ENCODE results near the gene ZP3. TPM values are rescaled to one million over a fixed set of nuclear protein-coding genes. Genes with fewer than 3 reads are reported as not detected.
"Not testable (repeated sequence)": the region's sequence is repeated elsewhere in the genome, so short reads cannot be mapped to it uniquely, and the experiment has no call there.

ZP3 gene
- total RNA-seq, 6 experiments from 2014 or later, result 0.27 to 2.8 (median 0.62) TPM; not detected in 1

DNA sequence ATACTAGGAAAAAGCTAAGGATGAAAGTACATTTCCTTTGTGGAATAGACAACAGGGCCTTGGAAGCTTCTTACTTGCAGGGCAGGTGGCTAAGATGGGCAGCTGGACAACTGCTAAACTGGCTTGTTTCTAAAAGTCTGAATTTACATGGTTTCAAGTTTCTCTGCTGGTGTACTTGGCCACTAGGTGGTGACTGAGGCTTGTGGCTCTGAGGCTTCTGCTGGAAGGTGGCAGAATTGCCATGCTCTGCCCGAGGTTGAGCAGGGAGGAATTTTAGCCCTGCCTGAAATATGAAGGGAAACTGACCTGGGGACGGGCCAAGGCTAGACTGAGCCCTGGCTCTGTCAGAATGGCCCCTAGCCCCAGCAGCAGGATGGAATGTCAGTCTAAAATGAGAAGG is 13.1 kb downstream of the ZP3 start:
- H3K27ac ChIP-seq; intact Hi-C loops (cut with DNase I); H3K36me3 ChIP-seq; H3K4me3 ChIP-seq; H3K9me3 ChIP-seq; H3K4me1 ChIP-seq; H3K27me3 ChIP-seq: not testable (repeated sequence)
- TF ChIP-seq, protein P1, sequence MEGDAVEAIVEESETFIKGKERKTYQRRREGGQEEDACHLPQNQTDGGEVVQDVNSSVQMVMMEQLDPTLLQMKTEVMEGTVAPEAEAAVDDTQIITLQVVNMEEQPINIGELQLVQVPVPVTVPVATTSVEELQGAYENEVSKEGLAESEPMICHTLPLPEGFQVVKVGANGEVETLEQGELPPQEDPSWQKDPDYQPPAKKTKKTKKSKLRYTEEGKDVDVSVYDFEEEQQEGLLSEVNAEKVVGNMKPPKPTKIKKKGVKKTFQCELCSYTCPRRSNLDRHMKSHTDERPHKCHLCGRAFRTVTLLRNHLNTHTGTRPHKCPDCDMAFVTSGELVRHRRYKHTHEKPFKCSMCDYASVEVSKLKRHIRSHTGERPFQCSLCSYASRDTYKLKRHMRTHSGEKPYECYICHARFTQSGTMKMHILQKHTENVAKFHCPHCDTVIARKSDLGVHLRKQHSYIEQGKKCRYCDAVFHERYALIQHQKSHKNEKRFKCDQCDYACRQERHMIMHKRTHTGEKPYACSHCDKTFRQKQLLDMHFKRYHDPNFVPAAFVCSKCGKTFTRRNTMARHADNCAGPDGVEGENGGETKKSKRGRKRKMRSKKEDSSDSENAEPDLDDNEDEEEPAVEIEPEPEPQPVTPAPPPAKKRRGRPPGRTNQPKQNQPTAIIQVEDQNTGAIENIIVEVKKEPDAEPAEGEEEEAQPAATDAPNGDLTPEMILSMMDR (IDR thresholded peaks at IDR 0.05), result peak; percentile 44 to 58 (median 55)
- 0% methylated on average over 1 of the region's 2 CpGs for WGBS (ENCODE audit: insufficient coverage, low coverage, low lambda C conversion rate, missing lambda C conversion rate)
- DNase-seq (peak in 2 of 3 donors; percentile 56 to 76), ATAC-seq (peak; percentile 88 to 93 (median 92))

DNA sequence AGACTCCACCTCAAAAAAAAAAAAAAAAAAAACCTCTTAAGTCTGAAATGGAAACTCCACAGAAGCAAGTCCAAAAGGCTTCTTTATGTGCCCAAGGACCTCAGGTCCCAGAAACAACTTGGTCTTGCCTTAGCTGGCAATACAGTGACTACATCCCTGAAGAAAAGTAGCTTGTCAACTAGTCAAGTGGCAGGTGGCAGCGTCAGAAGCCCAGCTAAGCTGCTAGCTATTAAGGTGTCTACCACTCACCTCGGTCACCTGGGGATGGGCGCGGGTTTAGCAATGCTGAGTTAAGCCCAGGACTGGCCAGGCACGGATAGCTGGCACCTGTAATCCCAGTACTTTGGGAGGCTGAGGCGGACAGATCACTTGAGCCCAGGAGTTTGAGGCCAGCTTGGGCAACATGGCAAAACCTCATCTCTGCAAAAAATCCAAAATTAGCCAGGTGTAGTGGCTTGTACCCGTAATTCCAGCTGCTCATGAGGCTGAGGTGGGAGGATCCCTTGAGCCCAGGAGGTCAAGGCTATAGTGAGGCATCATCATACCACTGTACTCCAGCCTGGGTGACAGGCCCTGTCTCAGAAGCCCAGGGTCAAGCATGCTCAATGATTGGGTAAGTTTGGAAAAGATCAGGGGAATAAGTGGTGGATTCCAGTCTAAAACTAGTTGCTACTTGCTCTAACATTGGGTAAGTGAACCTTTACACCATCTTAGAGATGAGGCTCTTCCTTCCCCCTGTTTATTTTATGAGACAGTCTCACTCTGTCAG is 14.6 kb downstream of the ZP3 start:
- H3K9me3 ChIP-seq; intact Hi-C loops (cut with DNase I); DNase-seq; H3K4me3 ChIP-seq; H3K27me3 ChIP-seq; H3K27ac ChIP-seq; H3K4me1 ChIP-seq; H3K36me3 ChIP-seq: not testable (repeated sequence)
- peak in 3 of 4 donors; percentile 7 to 30 (median 25) for ATAC-seq
- no CpG with 5 or more reads among the region's 7 CpGs for WGBS (ENCODE audit: insufficient coverage, low coverage, low lambda C conversion rate, missing lambda C conversion rate)

DNA sequence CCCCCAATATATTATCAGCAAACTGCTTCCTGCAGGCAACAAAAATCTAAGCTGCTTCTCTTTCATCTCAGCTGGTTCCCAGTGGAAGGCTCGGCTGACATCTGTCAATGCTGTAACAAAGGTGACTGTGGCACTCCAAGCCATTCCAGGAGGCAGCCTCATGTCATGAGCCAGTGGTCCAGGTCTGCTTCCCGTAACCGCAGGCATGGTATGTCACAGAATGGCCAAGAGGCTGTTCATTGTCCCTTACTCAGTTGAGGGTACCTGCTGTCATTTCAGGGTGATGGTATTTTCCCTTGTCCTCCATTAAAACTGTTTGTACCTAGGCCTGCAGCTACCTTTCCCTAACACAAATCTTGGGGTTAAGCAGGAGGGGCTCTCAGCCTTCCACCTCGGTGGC is 15.7 kb downstream of the ZP3 start:
- WGBS (ENCODE audit: insufficient coverage, low coverage, low lambda C conversion rate, missing lambda C conversion rate), result 80% methylated on average over 1 of the region's 4 CpGs
- H3K4me1 ChIP-seq; H3K27me3 ChIP-seq; H3K27ac ChIP-seq; H3K36me3 ChIP-seq; H3K9me3 ChIP-seq; DNase-seq; ATAC-seq; H3K4me3 ChIP-seq; intact Hi-C loops (cut with DNase I): not testable (repeated sequence)

DNA sequence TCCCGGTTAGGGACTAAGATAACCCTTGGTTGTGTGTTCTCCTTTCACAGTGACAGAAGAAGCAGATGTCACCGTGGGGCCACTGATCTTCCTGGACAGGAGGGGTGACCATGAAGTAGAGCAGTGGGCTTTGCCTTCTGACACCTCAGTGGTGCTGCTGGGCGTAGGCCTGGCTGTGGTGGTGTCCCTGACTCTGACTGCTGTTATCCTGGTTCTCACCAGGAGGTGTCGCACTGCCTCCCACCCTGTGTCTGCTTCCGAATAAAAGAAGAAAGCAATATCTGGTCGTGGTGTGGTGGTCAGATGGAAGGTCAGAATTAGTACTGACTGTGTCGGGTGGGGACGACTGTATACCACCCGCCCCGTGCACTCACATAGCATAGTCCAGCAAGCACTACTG is 17.0 kb downstream of the ZP3 start:
- DNase-seq; H3K9me3 ChIP-seq; H3K27ac ChIP-seq; H3K27me3 ChIP-seq; H3K4me1 ChIP-seq; H3K36me3 ChIP-seq; intact Hi-C loops (cut with DNase I); H3K4me3 ChIP-seq: not testable (repeated sequence)
- peak; percentile 65 to 68 (median 66) for ATAC-seq
- WGBS (ENCODE audit: insufficient coverage, low coverage, low lambda C conversion rate, missing lambda C conversion rate), result 100% methylated on average over 1 of the region's 10 CpGs

DNA sequence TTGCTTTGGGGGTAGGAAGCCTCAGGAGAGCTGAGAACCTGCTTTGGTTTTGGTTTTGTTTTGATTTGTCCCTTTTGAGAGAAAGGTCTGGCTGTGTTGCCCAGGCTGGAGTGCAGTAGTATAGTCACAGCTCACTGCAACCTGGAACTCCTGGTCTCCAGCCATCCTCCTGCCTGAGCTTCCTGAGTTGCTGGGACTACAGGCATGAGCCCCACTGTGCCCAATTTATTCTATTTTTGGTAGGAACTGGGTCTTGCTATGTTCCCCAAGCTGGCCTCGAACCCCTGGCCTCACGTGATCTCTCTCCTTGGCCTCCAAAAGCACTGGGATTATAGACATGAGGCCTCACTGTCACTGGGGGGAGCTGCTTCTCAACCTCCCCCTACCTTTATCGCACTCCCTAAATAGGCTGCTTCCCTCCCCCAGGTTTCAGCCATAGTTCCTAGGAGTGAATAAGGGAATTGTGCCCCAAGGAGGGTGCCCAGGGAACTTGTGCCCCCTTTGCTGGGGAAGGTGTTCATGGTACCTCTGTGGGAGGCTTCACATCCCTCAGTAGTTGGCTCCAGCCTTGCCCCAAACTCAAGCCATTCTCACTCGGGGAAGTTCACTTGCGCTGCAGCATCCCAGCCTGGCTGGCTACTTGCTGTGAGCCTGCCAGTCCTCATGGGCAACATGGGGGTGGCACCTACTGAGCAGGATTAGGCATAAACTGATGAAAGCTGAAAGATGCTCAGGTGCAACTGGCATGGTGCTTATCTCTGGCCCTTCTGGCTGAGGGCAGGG is 18.1 kb downstream of the ZP3 start:
- intact Hi-C loops (cut with DNase I); H3K27me3 ChIP-seq; H3K27ac ChIP-seq; H3K36me3 ChIP-seq; ATAC-seq; H3K4me1 ChIP-seq; H3K9me3 ChIP-seq; H3K4me3 ChIP-seq: not testable (repeated sequence)
- DNase-seq, result peak in 1 of 3 donors; percentile 31
- no CpG with 5 or more reads among the region's 5 CpGs for WGBS (ENCODE audit: insufficient coverage, low coverage, low lambda C conversion rate, missing lambda C conversion rate)

DNA sequence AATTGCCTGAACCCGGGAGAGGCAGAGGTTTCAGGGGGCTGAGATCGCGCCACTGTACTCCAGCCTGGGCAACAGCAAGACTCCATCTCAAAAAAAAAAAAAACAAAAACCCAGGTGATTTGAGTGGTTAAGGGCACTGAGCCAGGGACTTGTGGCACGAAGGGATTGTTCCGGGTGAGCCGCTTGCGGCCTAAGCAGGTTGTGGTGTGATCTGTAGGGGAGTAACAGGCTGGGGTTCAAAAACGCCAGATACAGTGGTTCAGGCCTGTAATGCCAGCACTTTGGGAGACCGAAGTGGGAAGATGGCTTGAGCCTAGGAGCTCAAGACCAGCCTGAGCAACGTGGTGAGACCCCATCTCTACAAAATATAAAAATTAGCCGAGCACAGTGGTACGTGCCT is 19.1 kb downstream of the ZP3 start:
- H3K9me3 ChIP-seq; ATAC-seq; DNase-seq; intact Hi-C loops (cut with DNase I); H3K4me1 ChIP-seq; H3K36me3 ChIP-seq; H3K27me3 ChIP-seq; H3K4me3 ChIP-seq; H3K27ac ChIP-seq: not testable (repeated sequence)
- 72% methylated on average over 6 of the region's 12 CpGs for WGBS (ENCODE audit: insufficient coverage, low coverage, low lambda C conversion rate, missing lambda C conversion rate)

DNA sequence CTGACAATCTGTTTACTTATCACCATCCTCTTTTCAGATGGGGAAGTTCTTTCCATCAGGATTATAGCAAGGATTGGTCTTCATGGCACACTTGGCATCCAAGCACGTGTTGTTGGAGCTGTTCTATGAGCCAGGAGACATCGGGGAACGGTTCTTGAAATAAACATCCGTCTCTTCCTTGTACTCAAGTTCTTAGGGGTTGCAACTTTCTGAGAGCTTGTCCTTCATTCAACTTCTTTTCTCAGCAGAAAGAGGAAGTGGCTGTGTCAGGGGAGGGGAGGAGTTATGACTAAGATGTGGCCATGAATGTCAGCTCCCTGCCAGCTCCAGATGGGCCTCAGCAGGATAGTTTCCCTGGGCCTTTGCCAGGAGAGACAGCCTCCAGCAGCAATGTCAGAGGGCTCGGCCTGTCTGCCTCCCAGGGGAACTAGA is 20.8 kb downstream of the ZP3 start:
- H3K27me3 ChIP-seq; H3K36me3 ChIP-seq; H3K4me3 ChIP-seq; H3K4me1 ChIP-seq; H3K9me3 ChIP-seq; intact Hi-C loops (cut with DNase I): not testable (repeated sequence)
- WGBS (ENCODE audit: insufficient coverage, low coverage, low lambda C conversion rate, missing lambda C conversion rate), result 27% methylated on average over 4 of the region's 5 CpGs
- ATAC-seq (peak; percentile 85 to 95 (median 90)), DNase-seq (peak in 1 of 3 donors; percentile 43)
- peak overlapping the region in 1 of 3 donors; percentile 28 for H3K27ac ChIP-seq

DNA sequence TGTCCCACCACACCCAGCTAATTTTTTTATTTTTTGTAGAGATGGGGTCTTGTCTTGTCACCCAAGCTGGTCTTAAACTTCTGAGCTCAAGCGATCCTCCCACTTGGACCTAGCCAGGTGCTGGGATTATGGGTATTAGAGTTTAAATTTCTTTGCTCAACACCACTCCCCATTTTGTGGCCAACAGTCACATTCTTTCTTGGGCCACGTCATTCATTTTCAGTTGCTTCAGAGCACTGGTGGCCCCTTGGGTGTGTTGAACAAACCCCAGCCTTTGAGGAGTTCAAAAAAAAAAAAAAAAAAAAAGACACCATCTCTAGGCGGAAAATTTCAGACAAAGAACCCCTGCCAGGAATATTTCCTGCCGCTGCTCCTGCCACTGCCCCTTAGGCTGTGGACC is 32.3 kb downstream of the ZP3 start:
- H3K36me3 ChIP-seq; H3K27ac ChIP-seq; H3K27me3 ChIP-seq; H3K4me3 ChIP-seq; DNase-seq; H3K9me3 ChIP-seq; ATAC-seq; intact Hi-C loops (cut with DNase I); H3K4me1 ChIP-seq: not testable (repeated sequence)
- no CpG with 5 or more reads among the region's 4 CpGs for WGBS (ENCODE audit: insufficient coverage, low coverage, low lambda C conversion rate, missing lambda C conversion rate)

DNA sequence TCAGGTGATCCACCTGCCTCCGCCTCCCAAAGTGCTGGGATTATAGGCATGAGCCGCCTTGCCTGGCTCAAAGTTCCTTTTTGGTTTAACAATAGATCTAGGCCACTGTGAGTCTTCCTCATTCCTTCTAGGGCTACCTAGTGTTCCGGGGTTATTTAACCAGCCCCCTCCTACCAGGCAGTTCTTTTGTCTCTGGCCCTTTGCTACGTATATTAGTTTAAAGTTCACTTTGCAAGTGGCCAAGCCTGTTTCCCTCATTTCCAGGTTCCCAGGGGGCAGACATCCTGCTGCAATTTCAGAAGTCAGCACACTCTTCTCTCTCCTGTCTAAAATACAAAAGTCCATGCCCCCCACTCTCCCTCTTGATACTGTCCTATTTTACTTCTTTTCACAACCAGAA is 33.8 kb downstream of the ZP3 start:
- WGBS (ENCODE audit: insufficient coverage, low coverage, low lambda C conversion rate, missing lambda C conversion rate), result 36% methylated on average over 1 of the region's 4 CpGs
- ATAC-seq; H3K9me3 ChIP-seq; intact Hi-C loops (cut with DNase I); H3K4me3 ChIP-seq; H3K36me3 ChIP-seq; H3K4me1 ChIP-seq; H3K27me3 ChIP-seq; H3K27ac ChIP-seq; DNase-seq: not testable (repeated sequence)

DNA sequence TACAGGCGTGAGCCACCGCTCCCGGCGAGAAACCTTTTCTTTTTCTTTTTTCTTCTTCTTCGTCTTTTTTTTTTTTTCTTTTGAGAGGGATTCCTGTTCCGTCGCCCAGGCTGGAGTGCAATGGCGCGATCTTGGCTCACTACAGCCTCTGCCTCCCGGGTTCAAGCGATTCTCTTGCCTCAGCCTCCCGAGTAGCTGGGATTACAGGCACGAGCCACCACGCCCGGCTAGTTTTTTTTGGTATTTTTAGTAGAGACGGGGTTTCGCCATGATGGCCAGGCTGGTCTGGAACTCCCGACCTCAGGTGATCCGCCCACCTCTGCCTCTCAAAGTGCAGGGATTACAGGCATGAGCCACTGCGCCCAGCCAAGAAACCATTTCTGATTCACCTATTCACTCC is 36.0 kb downstream of the ZP3 start:
- WGBS (ENCODE audit: insufficient coverage, low coverage, low lambda C conversion rate, missing lambda C conversion rate), result 81% methylated on average over 14 of the region's 20 CpGs
- H3K36me3 ChIP-seq; H3K9me3 ChIP-seq; H3K4me3 ChIP-seq; H3K27me3 ChIP-seq; DNase-seq; intact Hi-C loops (cut with DNase I); H3K4me1 ChIP-seq; ATAC-seq; H3K27ac ChIP-seq: not testable (repeated sequence)
